ENCODE data around the gene ANKZF1. TPM values are rescaled to one million over a fixed set of nuclear protein-coding genes. Genes with fewer than 3 reads are reported as not detected.
A peak's percentile ranks its signal among the peaks of the same experiment; 100 is the strongest.

ANKZF1 gene
- total RNA-seq, 1 donor from 2014 or later, result 38.0 TPM

DNA sequence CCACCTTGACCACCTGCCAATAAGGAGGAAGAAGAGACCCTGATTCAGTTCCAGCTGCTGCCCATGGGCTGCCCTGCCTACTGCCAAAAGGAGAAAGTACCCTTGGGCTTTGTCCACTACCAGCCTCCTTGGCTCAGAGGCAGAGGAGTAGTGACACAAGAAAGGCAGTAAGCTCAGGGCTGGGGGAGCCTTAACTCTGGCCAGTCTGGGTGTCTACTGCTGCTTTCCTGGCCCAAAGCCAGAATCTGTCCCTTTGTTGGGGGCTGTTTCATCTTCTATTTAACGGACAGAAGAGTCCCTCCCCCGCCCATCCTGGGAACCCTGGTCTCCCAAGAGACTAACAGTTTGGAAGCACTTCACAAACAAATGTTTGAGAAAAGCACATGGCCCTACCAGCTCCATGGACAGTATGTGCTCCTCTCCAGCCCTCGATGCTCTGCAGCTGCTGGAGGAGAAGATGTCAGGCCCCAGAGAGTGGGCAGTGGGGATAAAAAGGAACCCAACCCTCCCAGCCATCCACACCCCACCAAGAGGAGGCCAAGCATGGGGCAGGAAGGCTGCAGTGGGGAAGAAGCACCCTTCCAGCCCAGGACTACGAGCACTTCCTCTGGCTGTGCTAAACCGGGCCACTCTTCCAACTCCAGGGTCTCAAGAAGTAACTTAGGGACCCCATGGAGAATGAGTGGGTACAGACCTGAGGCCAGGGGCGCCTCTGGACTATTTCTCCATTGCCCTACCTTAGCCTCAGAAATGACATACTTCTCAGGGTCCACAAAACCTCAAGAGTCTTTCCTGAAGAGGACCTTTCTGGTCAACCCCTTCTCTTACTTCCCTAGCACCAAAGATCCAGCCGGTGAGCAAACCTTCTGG is 1.3 kb upstream of the ANKZF1 start:
- Mint-ChIP-seq H3K9me3 (ENCODE audit: low read depth) (no peaks in the 10 kb centered on the region), H3K4me1 (ENCODE audit: low read depth) (peaks cover 35% of the 10 kb centered on the region), H3K27me3 (ENCODE audit: low read depth) (no peaks in the 10 kb centered on the region), H3K36me3 (ENCODE audit: low read depth) (peaks cover 18% of the 10 kb centered on the region), H3K27ac (ENCODE audit: unreplicated experiment) (peak overlapping the region; percentile 54), H3K4me3 (ENCODE audit: unreplicated experiment) (peak overlapping the region; percentile 73)
- TF ChIP-seq, protein P1, sequence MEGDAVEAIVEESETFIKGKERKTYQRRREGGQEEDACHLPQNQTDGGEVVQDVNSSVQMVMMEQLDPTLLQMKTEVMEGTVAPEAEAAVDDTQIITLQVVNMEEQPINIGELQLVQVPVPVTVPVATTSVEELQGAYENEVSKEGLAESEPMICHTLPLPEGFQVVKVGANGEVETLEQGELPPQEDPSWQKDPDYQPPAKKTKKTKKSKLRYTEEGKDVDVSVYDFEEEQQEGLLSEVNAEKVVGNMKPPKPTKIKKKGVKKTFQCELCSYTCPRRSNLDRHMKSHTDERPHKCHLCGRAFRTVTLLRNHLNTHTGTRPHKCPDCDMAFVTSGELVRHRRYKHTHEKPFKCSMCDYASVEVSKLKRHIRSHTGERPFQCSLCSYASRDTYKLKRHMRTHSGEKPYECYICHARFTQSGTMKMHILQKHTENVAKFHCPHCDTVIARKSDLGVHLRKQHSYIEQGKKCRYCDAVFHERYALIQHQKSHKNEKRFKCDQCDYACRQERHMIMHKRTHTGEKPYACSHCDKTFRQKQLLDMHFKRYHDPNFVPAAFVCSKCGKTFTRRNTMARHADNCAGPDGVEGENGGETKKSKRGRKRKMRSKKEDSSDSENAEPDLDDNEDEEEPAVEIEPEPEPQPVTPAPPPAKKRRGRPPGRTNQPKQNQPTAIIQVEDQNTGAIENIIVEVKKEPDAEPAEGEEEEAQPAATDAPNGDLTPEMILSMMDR (IDR thresholded peaks at IDR 0.05), result no peak
- no peak for DNase-seq (ENCODE audit: low spot score)

DNA sequence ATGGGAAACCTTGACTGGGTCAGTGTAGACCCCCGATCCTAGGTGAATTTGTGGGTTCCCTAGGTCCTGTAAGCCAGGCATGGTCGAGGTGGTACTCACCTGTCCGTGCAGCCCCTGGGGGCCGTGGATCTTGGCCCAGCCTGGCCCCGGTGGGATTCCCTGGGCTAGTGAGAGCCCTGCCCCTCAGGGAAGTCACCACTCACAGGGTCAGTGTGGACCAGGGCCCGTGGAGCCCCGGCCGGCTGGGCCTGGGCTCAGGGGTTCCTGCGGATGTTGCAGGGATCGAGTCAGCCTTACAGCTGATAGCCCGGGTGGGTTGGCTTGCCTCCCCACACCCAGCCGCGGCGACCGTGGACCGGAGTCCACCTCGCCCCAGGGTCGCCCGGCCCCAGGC is 698 bp upstream of the ANKZF1 start:
- H3K9me3 Mint-ChIP-seq (ENCODE audit: low read depth), result no peaks in the 10 kb centered on the region
- TF ChIP-seq, protein P1 (IDR thresholded peaks at IDR 0.05), result no peak
- peaks cover 35% of the 10 kb centered on the region for H3K4me1 Mint-ChIP-seq (ENCODE audit: low read depth)
- H3K27ac Mint-ChIP-seq (ENCODE audit: unreplicated experiment), result peak overlapping the region; percentile 54
- no peak for DNase-seq (ENCODE audit: low spot score)
- peaks cover 20% of the 10 kb centered on the region for H3K36me3 Mint-ChIP-seq (ENCODE audit: low read depth)
- H3K27me3 Mint-ChIP-seq (ENCODE audit: low read depth), result no peaks in the 10 kb centered on the region
- peak overlapping the region; percentile 73 for H3K4me3 Mint-ChIP-seq (ENCODE audit: unreplicated experiment)

DNA sequence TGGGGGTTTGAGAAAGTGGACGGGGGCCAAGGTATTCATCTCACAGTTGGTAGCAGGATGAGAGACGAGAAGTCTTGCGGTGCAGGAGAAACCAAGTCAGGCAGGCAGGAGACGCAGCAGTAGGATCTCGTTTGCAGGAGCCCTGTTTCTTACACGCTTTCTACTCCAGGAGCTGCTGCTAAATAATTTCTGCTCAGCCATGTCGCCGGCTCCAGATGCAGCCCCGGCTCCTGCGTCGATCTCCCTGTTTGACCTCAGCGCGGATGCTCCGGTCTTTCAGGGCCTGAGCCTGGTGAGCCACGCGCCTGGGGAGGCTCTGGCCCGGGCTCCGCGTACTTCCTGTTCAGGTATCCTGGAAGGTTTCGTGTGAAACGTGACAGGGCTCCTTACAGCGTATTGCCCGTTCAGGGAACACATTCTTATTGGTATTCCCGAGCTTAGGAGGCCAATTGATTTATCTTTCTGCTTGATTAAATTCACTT is 494 bp downstream of the ANKZF1 start:
- peaks cover 23% of the 10 kb centered on the region for H3K36me3 Mint-ChIP-seq (ENCODE audit: low read depth)
- peaks cover 35% of the 10 kb centered on the region for H3K4me1 Mint-ChIP-seq (ENCODE audit: low read depth)
- H3K4me3 Mint-ChIP-seq (ENCODE audit: unreplicated experiment), result peak overlapping the region; percentile 92
- no peaks in the 10 kb centered on the region for H3K9me3 Mint-ChIP-seq (ENCODE audit: low read depth)
- no peak for DNase-seq (ENCODE audit: low spot score)
- TF ChIP-seq, protein P1 (IDR thresholded peaks at IDR 0.05), result no peak
- H3K27ac Mint-ChIP-seq (ENCODE audit: unreplicated experiment), result peak overlapping the region; percentile 97
- no peaks in the 10 kb centered on the region for H3K27me3 Mint-ChIP-seq (ENCODE audit: low read depth)

DNA sequence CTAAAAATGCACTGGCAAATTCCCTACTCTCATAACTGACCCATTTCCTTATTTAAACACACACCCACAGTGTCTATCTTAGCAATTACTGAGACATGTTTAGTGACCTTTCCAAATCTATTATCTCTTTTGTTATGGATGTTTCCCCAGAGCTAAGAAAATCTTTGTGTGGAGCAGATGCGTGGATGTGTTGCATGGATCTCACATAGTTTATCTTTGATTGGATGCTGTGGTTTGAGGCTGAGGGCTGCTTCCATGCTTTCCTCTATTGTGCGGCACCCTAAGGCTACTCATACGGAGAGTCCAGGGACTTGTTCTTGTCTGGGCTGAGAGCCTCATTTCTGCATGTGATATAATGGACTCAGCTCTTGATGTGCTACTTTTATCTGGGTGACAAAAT is 4.7 kb downstream of the ANKZF1 start:
- Mint-ChIP-seq H3K27me3 (ENCODE audit: low read depth) (no peaks in the 10 kb centered on the region), H3K27ac (ENCODE audit: unreplicated experiment) (no peak overlapping the region), H3K4me1 (ENCODE audit: low read depth) (peaks cover 13% of the 10 kb centered on the region), H3K36me3 (ENCODE audit: low read depth) (peaks cover 30% of the 10 kb centered on the region), H3K4me3 (ENCODE audit: unreplicated experiment) (no peak overlapping the region), H3K9me3 (ENCODE audit: low read depth) (no peaks in the 10 kb centered on the region)
- no peak for DNase-seq (ENCODE audit: low spot score)
- TF ChIP-seq, protein P1 (IDR thresholded peaks at IDR 0.05), result no peak

DNA sequence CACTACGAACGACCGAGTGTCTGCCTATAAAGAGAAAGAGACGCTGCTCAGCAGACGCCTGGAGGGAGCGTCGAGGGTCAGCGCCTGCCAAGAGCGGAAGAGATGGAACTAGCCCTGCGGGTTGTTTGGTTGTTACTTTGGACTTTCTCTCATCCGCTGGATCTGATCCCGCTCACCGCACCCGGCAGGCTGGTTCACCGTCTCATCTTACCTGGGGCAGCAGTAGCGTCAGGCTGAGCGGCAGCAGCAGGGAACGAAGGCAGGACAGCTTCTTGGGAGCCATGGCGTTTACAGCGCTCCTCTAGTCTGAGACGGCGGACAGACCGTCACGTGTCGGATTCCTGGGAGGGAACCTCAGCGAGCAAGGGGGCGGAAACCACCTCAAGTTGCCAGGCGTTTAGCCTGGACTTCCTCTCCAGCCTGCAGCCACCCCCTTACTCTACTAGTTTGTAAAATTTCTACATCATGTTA is 13.7 kb downstream of the ANKZF1 start:
- no peak for DNase-seq (ENCODE audit: low spot score)
- H3K27me3 Mint-ChIP-seq (ENCODE audit: low read depth), result no peaks in the 10 kb centered on the region
- H3K9me3 Mint-ChIP-seq (ENCODE audit: low read depth), result no peaks in the 10 kb centered on the region
- no peak overlapping the region for H3K4me3 Mint-ChIP-seq (ENCODE audit: unreplicated experiment)
- no peaks in the 10 kb centered on the region for H3K36me3 Mint-ChIP-seq (ENCODE audit: low read depth)
- TF ChIP-seq, protein P1 (IDR thresholded peaks at IDR 0.05), result no peak
- H3K27ac Mint-ChIP-seq (ENCODE audit: unreplicated experiment), result no peak overlapping the region
- peaks cover 24% of the 10 kb centered on the region for H3K4me1 Mint-ChIP-seq (ENCODE audit: low read depth)

Data from chondrocyte (in vitro differentiated cells).